ENCODE measurements around the gene PLAAT5. TPM values are rescaled to one million over a fixed set of nuclear protein-coding genes. Genes with fewer than 3 reads are reported as not detected.

The PLAAT5 gene
- total and polyA plus RNA-seq, 2 of the 8 experiments (the other 6 are each of a cell fraction or from before 2014, with no cell fraction given): 16.0 to 18.7 TPM

DNA sequence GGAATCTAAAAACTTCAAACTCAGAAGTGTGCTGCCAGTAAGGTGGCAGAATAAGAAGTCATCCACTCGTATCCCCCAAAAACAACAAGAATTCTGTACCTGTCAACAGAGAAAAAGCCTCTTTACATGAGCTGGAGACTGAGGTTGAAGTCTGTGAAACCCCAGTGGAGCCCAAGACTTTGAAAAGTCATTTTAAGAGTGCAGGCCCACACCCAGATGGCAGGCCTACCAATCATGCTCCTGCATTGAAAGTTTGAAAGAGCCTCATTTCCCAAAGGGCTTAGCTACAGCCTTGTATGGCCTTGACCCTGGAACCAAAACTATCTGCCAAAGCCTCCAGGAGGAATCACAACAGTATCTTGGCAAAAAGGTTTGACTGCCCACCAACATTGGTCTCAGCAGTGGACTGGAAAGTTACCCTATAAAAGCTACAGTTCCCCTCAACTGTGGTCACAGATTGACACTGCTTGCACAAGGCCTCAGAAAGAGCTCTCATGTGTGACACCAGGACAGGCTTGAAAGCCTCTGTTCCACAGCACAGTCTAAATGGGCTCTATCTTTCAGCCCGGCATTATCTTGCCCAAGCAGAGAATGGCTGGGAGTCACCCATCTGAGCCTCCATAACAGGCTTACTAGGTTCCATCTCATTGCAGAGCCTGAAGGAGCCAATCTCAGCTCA lies 73.7 kb downstream of the PLAAT5 start:
- Histone ChIP-seq H3K36me3 (ENCODE audit: control insufficient read depth in 2 of 4, insufficient read depth in 4 of 4, low read length in 3 of 4) (no peaks in the 10 kb centered on the region), H2BK20ac (ENCODE audit: low read length) (no peak overlapping the region), H4K8ac (ENCODE audit: extremely low read depth, insufficient read depth, low read length) (no peak overlapping the region), H4K5ac (ENCODE audit: insufficient read length, low read depth, low read length) (no peak overlapping the region), H3K9me3 (ENCODE audit: insufficient read depth in 2 of 2, low read depth in 1 of 2, low read length in 1 of 2) (peaks cover 9 to 20% of the 10 kb centered on the region in 2 experiments), H3K27me3 (replicated peaks in 1 of 4; ENCODE audit: control insufficient read depth in 3 of 4, extremely low read depth in 1 of 4, insufficient read depth in 3 of 4, low read length in 3 of 4) (no peaks in the 10 kb centered on the region), H4K91ac (replicated peaks; ENCODE audit: insufficient read length, low read length) (no peak overlapping the region), H3K4me3 (ENCODE audit: extremely low read depth in 1 of 4, insufficient read depth in 2 of 4, low read depth in 3 of 4, low read length in 4 of 4) (no peak overlapping the region), H3K23ac (ENCODE audit: insufficient read length) (no peak overlapping the region), H3K79me2 (ENCODE audit: control insufficient read depth in 1 of 2, insufficient read depth in 2 of 2, low read length in 2 of 2) (no peaks in the 10 kb centered on the region), H4K20me1 (replicated peaks in 1 of 2; ENCODE audit: control insufficient read depth in 1 of 2, insufficient read depth in 2 of 2, low read length in 2 of 2) (no peaks in the 10 kb centered on the region), H2BK5ac (ENCODE audit: low read depth, low read length) (no peak overlapping the region), H3K14ac (ENCODE audit: insufficient read length) (no peak overlapping the region), H3K23me2 (ENCODE audit: low read depth, low read length) (no peaks in the 10 kb centered on the region), H2BK12ac (ENCODE audit: low read depth, low read length) (no peak overlapping the region), H3K9ac (replicated peaks in 1 of 4; ENCODE audit: extremely low read depth in 1 of 4, low read depth in 3 of 4, low read length in 3 of 4) (no peak overlapping the region), H2AK5ac (ENCODE audit: low read depth, low read length) (no peak overlapping the region), H3K18ac (ENCODE audit: extremely low read depth, low read length) (no peak overlapping the region), H3K27ac (ENCODE audit: low read depth, low read length) (no peak overlapping the region), H3K79me1 (ENCODE audit: low read depth, low read length) (no peaks in the 10 kb centered on the region), H3K4me1 (replicated peaks in 1 of 4; ENCODE audit: control insufficient read depth in 3 of 4, insufficient read depth in 4 of 4, low read length in 3 of 4) (peaks cover 0 to 2% (median 0%) of the 10 kb centered on the region in 4 experiments; a peak in 1 of 7 replicates), H3K56ac (replicated peaks; ENCODE audit: insufficient read length, low read depth, low read length) (no peak overlapping the region), H3K4me2 (ENCODE audit: insufficient read depth in 1 of 2, low read depth in 2 of 2, low read length in 2 of 2) (no peak overlapping the region), H3K4ac (replicated peaks; ENCODE audit: insufficient read length, low read depth, low read length) (no peak overlapping the region), H2AFZ (ENCODE audit: low read length) (no peak overlapping the region), H2BK15ac (ENCODE audit: low read length) (no peak overlapping the region), H2BK120ac (replicated peaks; ENCODE audit: low read depth, low read length) (no peak overlapping the region)
- FAIRE-seq (no peak), DNase-seq (ENCODE audit: low read depth in 1 of 2, low spot score in 2 of 2) (no peak)
- ChIA-PET CTCF (ENCODE audit: partially characterized antibody) (interaction anchor here (1.1 to 1.9 kb wide), 3 partner anchors 11 to 442 kb away, joined by 4 to 9 read pairs (median 4); no protein-coding TSS in a partner anchor), POLR2A (ENCODE audit: partially characterized antibody) (interaction anchor here (1.0 kb wide), 1 partner anchor 17 kb away, joined by 3 read pairs; no protein-coding TSS in a partner anchor)
- WGBS, 2 experiments (ENCODE audit: extremely low coverage in 1 of 2, insufficient coverage in 1 of 2, insufficient read length in 1 of 2, insufficient replicate concordance in 2 of 2, low coverage in 1 of 2, low lambda C conversion rate in 2 of 2, missing lambda C conversion rate in 1 of 2): 54% methylated on average over 2 of the region's 2 CpGs; no CpG with 5 or more reads in 1 of the 2 experiments
- TF ChIP-seq BRCA1 (IDR thresholded peaks at IDR 0.05; ENCODE audit: low read depth, low read length): no peak

Other genes with a start within 250 kb of the PLAAT5 start
- not detected in 2 replicates for gene SLC22A25, start 247.6 kb downstream of the PLAAT5 start, total RNA-seq (2021; fragmentation: NEBNext Ultra II Directional; extraction: Animal tissue kit (Norgen Biotek cat#: 25700))
- not detected in 2 replicates for gene SLC22A25, start 247.6 kb downstream of the PLAAT5 start, polyA plus RNA-seq (2011; rRNA removed)
- not detected in 2 replicates for gene SLC22A9, start 121.4 kb downstream of the PLAAT5 start, total RNA-seq (2021; fragmentation: NEBNext Ultra II Directional; extraction: Animal tissue kit (Norgen Biotek cat#: 25700))
- gene SLC22A9, start 121.4 kb downstream of the PLAAT5 start, polyA plus RNA-seq (2011; rRNA removed): not detected in 2 replicates
- gene LGALS12, start 14.9 kb upstream of the PLAAT5 start, total RNA-seq (2021; fragmentation: NEBNext Ultra II Directional; extraction: Animal tissue kit (Norgen Biotek cat#: 25700)): 1.3 and 1.6 TPM in 2 replicates
- gene LGALS12, start 14.9 kb upstream of the PLAAT5 start, polyA plus RNA-seq (2011; rRNA removed): 2.9 and 3.2 TPM in 2 replicates
- 2.6 and 2.8 TPM in 2 replicates for gene PLAAT4, start 45.6 kb upstream of the PLAAT5 start, total RNA-seq (2021; fragmentation: NEBNext Ultra II Directional; extraction: Animal tissue kit (Norgen Biotek cat#: 25700))
- 3.9 and 4.1 TPM in 2 replicates for gene PLAAT4, start 45.6 kb upstream of the PLAAT5 start, polyA plus RNA-seq (2011; rRNA removed)
- 0.61 TPM in 1 of 2 replicates, not detected in the other for gene PLAAT2, start 72.2 kb upstream of the PLAAT5 start, total RNA-seq (2021; fragmentation: NEBNext Ultra II Directional; extraction: Animal tissue kit (Norgen Biotek cat#: 25700))
- gene PLAAT2, start 72.2 kb upstream of the PLAAT5 start, polyA plus RNA-seq (2011; rRNA removed): 0.39 and 0.42 TPM in 2 replicates
- 109 and 117 TPM in 2 replicates for gene PLAAT3, start 123.3 kb upstream of the PLAAT5 start, total RNA-seq (2021; fragmentation: NEBNext Ultra II Directional; extraction: Animal tissue kit (Norgen Biotek cat#: 25700))
- gene PLAAT3, start 123.3 kb upstream of the PLAAT5 start, polyA plus RNA-seq (2011; rRNA removed): 170 and 190 TPM in 2 replicates
- 22.2 and 24.5 TPM in 2 replicates for gene ATL3, start 180.2 kb upstream of the PLAAT5 start, total RNA-seq (2021; fragmentation: NEBNext Ultra II Directional; extraction: Animal tissue kit (Norgen Biotek cat#: 25700))
- 6.1 and 7.8 TPM in 2 replicates for gene ATL3, start 180.2 kb upstream of the PLAAT5 start, polyA plus RNA-seq (2011; rRNA removed)
- 198 and 203 TPM in 2 replicates for gene RTN3, start 190.3 kb upstream of the PLAAT5 start, total RNA-seq (2021; fragmentation: NEBNext Ultra II Directional; extraction: Animal tissue kit (Norgen Biotek cat#: 25700))
- gene RTN3, start 190.3 kb upstream of the PLAAT5 start, polyA plus RNA-seq (2011; rRNA removed): 160 and 162 TPM in 2 replicates